Activated CD4-positive, CD25-positive, alpha-beta regulatory T cell treated with anti-CD3 and anti-CD28 coated beads, Interleukin-2, amount 50 U/mL, for 72 hours (primary cell): ENCODE results near the gene ARMC9.
"Not testable (repeated sequence)": the region's sequence is repeated elsewhere in the genome, so short reads cannot be mapped to it uniquely, and the experiment has no call there.

Experiments
- DNase-seq: peaks from one replicate; pipeline ENCODE4 v3.0.0; 2021

ARMC9 gene

GRCh38 chr2:231403421-231404182 lies 205.2 kb downstream of the ARMC9 start:
- not testable (repeated sequence) for DNase-seq

- not testable (repeated sequence) for DNase-seq
Measured at GRCh38 chr2:231404183-231404578, 205.8 kb downstream of the ARMC9 start.

- DNase-seq, result not testable (repeated sequence)
Measured at GRCh38 chr2:231405601-231406367, 207.4 kb downstream of the ARMC9 start.

- DNase-seq, result not testable (repeated sequence)
Measured at GRCh38 chr2:231407686-231408085, 209.3 kb downstream of the ARMC9 start.

- not testable (repeated sequence) for DNase-seq
Measured at GRCh38 chr2:231408304-231408703, 209.9 kb downstream of the ARMC9 start.

- no peak for DNase-seq
Measured at GRCh38 chr2:231409776-231410175, 211.3 kb downstream of the ARMC9 start.

- DNase-seq, result no peak
Measured at GRCh38 chr2:231410293-231411004, 212.0 kb downstream of the ARMC9 start.

GRCh38 chr2:231411237-231411636 lies 212.8 kb downstream of the ARMC9 start:
- no peak for DNase-seq

GRCh38 chr2:231411831-231412617 lies 213.6 kb downstream of the ARMC9 start:
- peak; percentile 60 for DNase-seq

GRCh38 chr2:231412618-231412963 lies 214.2 kb downstream of the ARMC9 start:
- no peak for DNase-seq

GRCh38 chr2:231413456-231413855 lies 215.0 kb downstream of the ARMC9 start:
- no peak for DNase-seq

- DNase-seq, result no peak
Measured at GRCh38 chr2:231413921-231414476, 215.6 kb downstream of the ARMC9 start.

- DNase-seq, result no peak
Measured at GRCh38 chr2:231415029-231415428, 216.6 kb downstream of the ARMC9 start.

GRCh38 chr2:231418820-231419640 lies 220.6 kb downstream of the ARMC9 start:
- DNase-seq, result no peak

GRCh38 chr2:231421051-231421580 lies 222.7 kb downstream of the ARMC9 start:
- DNase-seq, result no peak

- DNase-seq, result no peak
Measured at GRCh38 chr2:231422056-231422455, 223.6 kb downstream of the ARMC9 start.

- DNase-seq, result no peak
Measured at GRCh38 chr2:231423176-231423575, 224.7 kb downstream of the ARMC9 start.
